Nephron progenitor cell (in vitro differentiated cells): ENCODE results near the gene GPC5.

ENCODE experiments used
- DNase-seq: peaks from one replicate; pipeline ENCODE4 v3.0.0; 2021
- H3K27ac Mint-ChIP-seq: 2 replicates; pipeline ENCODE4 v1.8.0; 2021; ENCODE audit warnings: mild to moderate bottlenecking, moderate library complexity, mixed read lengths
- H3K27me3 Mint-ChIP-seq: 2 replicates; pipeline ENCODE4 v1.8.0; 2021; ENCODE audit warnings: mild to moderate bottlenecking, low read depth, mixed read lengths; ENCODE audit not compliant: poor library complexity
- H3K36me3 Mint-ChIP-seq: 2 replicates; pipeline ENCODE4 v1.8.0; 2021; ENCODE audit warnings: low read depth, mixed read lengths
- H3K4me1 Mint-ChIP-seq: 2 replicates; pipeline ENCODE4 v1.8.0; 2021; ENCODE audit warnings: mixed read lengths
- H3K4me3 Mint-ChIP-seq: 2 replicates; pipeline ENCODE4 v1.8.0; 2021; ENCODE audit warnings: mild to moderate bottlenecking, moderate library complexity, mixed read lengths
- H3K9me3 Mint-ChIP-seq: 2 replicates; pipeline ENCODE4 v1.8.0; 2021; ENCODE audit warnings: mild to moderate bottlenecking, moderate library complexity, mixed read lengths
- TF ChIP-seq, protein P1 (sequence below): fragments of 200-600 bp; sonication (generic); IDR thresholded peaks from 2 replicates; pipeline ENCODE4 v1.5.0; 2021; ENCODE audit warnings: antibody characterized with exemption

GPC5 gene

GRCh38 chr13:92315265-92315664 is 916.8 kb downstream of the GPC5 start:
- Mint-ChIP-seq H3K27me3 (no peaks in the 10 kb centered on the region), H3K9me3 (no peaks in the 10 kb centered on the region), H3K4me1 (peaks cover 19% of the 10 kb centered on the region), H3K27ac (no peak overlapping the region), H3K4me3 (no peak overlapping the region), H3K36me3 (no peaks in the 10 kb centered on the region)
- TF ChIP-seq, protein P1, sequence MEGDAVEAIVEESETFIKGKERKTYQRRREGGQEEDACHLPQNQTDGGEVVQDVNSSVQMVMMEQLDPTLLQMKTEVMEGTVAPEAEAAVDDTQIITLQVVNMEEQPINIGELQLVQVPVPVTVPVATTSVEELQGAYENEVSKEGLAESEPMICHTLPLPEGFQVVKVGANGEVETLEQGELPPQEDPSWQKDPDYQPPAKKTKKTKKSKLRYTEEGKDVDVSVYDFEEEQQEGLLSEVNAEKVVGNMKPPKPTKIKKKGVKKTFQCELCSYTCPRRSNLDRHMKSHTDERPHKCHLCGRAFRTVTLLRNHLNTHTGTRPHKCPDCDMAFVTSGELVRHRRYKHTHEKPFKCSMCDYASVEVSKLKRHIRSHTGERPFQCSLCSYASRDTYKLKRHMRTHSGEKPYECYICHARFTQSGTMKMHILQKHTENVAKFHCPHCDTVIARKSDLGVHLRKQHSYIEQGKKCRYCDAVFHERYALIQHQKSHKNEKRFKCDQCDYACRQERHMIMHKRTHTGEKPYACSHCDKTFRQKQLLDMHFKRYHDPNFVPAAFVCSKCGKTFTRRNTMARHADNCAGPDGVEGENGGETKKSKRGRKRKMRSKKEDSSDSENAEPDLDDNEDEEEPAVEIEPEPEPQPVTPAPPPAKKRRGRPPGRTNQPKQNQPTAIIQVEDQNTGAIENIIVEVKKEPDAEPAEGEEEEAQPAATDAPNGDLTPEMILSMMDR: no peak
- no peak for DNase-seq

GRCh38 chr13:92316030-92316429 is 917.6 kb downstream of the GPC5 start:
- Mint-ChIP-seq H3K4me3 (no peak overlapping the region), H3K36me3 (no peaks in the 10 kb centered on the region), H3K27ac (no peak overlapping the region), H3K4me1 (peaks cover 19% of the 10 kb centered on the region), H3K9me3 (no peaks in the 10 kb centered on the region), H3K27me3 (no peaks in the 10 kb centered on the region)
- TF ChIP-seq, protein P1: no peak
- no peak for DNase-seq

DNA sequence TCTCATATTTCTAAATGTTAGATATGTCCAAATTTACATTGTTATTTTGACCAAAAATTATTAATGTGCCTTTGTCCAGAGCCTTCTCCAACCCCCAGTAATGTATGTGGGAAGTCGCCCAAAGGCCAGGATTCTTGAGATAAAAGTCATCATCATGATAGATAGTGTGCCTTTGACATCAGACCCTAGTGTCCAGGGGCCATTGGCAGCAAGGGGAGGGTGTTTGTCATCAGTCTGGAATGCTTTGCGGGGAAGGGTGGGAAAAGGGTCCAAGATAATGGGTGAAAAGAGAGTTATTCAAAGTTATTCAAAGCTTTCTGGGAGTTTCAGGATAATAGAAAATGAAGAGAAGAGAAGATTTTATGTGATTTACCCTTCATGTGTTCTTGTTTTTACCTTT is 918.6 kb downstream of the GPC5 start:
- Mint-ChIP-seq H3K4me3 (no peak overlapping the region), H3K27ac (peak overlapping the region; percentile 78), H3K27me3 (no peaks in the 10 kb centered on the region), H3K9me3 (no peaks in the 10 kb centered on the region), H3K4me1 (peaks cover 19% of the 10 kb centered on the region), H3K36me3 (no peaks in the 10 kb centered on the region)
- DNase-seq: no peak
- TF ChIP-seq, protein P1: no peak

- H3K4me3 Mint-ChIP-seq: no peak overlapping the region
- H3K9me3 Mint-ChIP-seq: no peaks in the 10 kb centered on the region
- TF ChIP-seq, protein P1: no peak
- H3K27me3 Mint-ChIP-seq: no peaks in the 10 kb centered on the region
- DNase-seq: no peak
- no peak overlapping the region for H3K27ac Mint-ChIP-seq
- H3K4me1 Mint-ChIP-seq: peaks cover 10% of the 10 kb centered on the region
- H3K36me3 Mint-ChIP-seq: no peaks in the 10 kb centered on the region
Observed at GRCh38 chr13:92320323-92320722, 921.9 kb downstream of the GPC5 start.

GRCh38 chr13:92321174-92321573 is 922.8 kb downstream of the GPC5 start:
- H3K4me1 Mint-ChIP-seq: peaks cover 8% of the 10 kb centered on the region
- H3K27me3 Mint-ChIP-seq: no peaks in the 10 kb centered on the region
- TF ChIP-seq, protein P1: no peak
- no peak overlapping the region for H3K27ac Mint-ChIP-seq
- no peaks in the 10 kb centered on the region for H3K9me3 Mint-ChIP-seq
- H3K4me3 Mint-ChIP-seq: no peak overlapping the region
- DNase-seq: no peak
- no peaks in the 10 kb centered on the region for H3K36me3 Mint-ChIP-seq

DNA sequence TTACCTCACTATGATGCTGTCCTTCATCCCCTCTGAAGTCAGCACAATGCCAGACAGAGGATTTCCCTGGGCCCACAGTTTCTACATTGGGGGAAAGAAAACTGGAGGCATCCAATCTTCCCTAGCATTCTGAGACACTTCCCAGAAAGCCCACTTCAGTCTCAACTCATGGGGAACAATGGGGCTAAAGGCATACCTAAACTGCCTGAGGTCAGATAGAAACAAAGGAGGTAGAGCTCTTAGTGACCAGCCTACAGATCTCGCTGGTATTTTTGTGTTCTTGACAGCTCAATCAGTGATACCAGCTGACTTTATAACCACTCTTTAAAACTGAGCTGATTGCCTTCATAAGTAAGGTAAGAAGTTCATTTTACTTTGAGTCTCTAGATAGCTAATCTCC is 947.2 kb downstream of the GPC5 start:
- Mint-ChIP-seq H3K4me3 (no peak overlapping the region), H3K9me3 (no peaks in the 10 kb centered on the region), H3K27ac (no peak overlapping the region), H3K36me3 (no peaks in the 10 kb centered on the region), H3K27me3 (no peaks in the 10 kb centered on the region), H3K4me1 (peaks cover 6% of the 10 kb centered on the region)
- TF ChIP-seq, protein P1: no peak
- no peak for DNase-seq
